GM19463 (cell line): ENCODE measurements around the gene UGT3A2.

Experiments
- ATAC-seq: cut with Tn5 transposase; IDR thresholded peaks from one replicate; pipeline ENCODE4 v1.9.1; 2021; ENCODE audit warnings: mild to moderate bottlenecking, moderate library complexity; ENCODE audit not compliant: unreplicated experiment

UGT3A2 gene

DNA sequence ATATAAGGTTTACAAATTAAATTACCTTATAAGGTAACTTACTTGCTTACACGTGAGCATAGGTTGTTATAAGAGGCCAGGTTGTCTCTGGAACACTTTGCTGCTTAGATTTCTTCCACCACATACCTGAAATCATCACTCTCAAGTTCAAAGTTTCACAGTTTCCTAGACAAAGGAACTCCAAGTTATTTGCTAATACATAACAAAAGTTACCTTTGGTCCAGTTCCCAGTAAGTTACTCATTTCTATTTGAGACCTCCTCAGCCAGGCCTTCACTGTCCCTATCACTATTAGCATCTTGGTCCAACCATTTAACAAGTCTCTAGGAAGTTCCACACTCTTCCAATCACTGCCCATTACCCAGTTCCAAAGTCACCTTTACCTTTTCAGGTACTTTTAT lies 57.0 kb downstream of the UGT3A2 start:
- ATAC-seq: no peak

DNA sequence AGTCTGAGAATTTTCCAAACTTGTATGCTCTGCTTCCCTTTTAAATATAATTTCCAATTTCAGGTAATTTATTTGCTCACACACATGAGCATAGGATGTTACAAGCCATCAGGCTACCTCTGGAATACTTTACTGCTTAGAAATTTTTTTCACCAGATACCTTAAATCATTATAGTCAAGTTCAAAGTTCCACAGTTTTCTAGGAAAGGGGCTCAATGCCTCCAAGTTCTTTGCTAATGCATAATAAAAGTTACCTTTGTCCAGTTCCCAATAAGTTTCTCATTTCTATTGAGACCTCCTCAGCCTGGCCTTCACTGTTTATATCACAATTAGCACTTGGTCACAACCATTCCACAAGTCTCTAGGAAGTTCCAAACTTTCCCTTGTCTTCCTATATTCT lies 59.3 kb downstream of the UGT3A2 start:
- ATAC-seq: no peak

GRCh38 chr5:36006163-36006562 lies 60.5 kb downstream of the UGT3A2 start:
- ATAC-seq: no peak

DNA sequence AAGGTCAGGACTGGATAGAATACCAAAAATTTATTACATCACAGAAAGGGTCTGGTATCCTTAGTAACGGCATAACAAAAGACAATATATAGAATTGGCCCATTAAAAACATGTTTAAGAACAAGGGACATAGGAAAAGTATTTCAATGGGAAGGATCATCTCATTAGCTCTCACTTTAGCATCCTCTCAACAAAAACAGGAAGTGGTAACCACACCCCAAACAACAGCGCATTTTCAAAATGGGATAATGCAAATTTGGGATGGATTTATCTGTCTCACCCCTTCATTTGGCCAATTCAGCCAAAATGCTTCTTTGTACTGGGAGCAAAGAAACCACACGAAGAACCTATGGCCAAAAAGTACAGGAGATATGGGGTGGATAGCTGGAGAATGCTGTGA lies 65.7 kb downstream of the UGT3A2 start:
- ATAC-seq: no peak

GRCh38 chr5:35999547-35999946 lies 67.1 kb downstream of the UGT3A2 start:
- no peak for ATAC-seq

DNA sequence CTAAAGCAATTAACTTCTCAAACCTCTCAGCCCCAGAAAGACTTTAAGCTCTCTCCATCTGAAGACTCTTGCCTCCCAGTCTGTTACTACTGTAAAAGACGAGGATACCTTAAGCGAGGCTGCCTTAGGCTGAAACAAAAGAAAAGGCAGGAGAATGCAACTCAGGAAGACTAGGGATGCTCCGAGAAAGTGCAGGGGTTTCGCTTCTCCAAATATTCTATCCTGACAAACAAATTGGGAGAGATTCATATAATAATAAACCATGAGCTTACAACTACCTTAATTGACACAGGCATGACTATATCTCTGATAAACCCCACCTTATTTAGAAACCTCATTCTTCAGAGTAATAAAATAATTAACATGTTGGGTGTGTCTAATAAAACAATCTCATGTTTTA lies 70.6 kb downstream of the UGT3A2 start:
- ATAC-seq: no peak

- ATAC-seq: no peak
Measured at GRCh38 chr5:35990941-35991611, 75.6 kb downstream of the UGT3A2 start, which contains the start of gene UGT3A1. TSS of gene UGT3A1 (minus strand) at chr5:35991390. CDS start at chr5:35991240, 150 bp downstream.

GRCh38 chr5:35990520-35990919 lies 76.2 kb downstream of the UGT3A2 start:
- ATAC-seq: no peak

GRCh38 chr5:35988529-35988928 lies 78.2 kb downstream of the UGT3A2 start:
- ATAC-seq: no peak

DNA sequence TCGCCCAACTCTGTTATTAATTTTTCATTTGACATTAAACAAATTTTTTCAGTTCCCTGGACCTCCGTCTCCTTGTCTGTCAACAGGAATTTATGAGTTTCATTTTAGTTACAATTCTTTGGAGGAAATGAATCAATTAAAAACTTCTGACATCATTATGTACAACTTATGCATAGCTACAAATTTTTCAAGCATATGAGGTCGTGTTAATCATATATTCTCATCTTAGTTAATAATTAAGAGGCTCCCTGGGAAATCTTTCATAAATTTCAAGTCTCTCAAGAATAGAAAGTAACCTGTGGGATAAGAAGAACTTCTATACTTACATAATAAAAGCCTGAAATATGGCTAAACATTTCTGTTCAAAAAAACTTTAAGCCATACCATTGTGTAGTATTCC lies 78.9 kb downstream of the UGT3A2 start:
- ATAC-seq: no peak
